IPS-15b (cell line): ENCODE data around the gene MFSD6.
"Not testable (repeated sequence)": the region's sequence is repeated elsewhere in the genome, so short reads cannot be mapped to it uniquely, and the experiment has no call there.

ENCODE experiments used
- H3K27me3 ChIP-seq: one replicate; pipeline ENCODE4 v1.6.1; 2013; ENCODE audit warnings: low read length; ENCODE audit not compliant: control insufficient read depth, insufficient read depth
- H3K36me3 ChIP-seq: one replicate; pipeline ENCODE4 v1.6.1; 2013; ENCODE audit warnings: low read length; ENCODE audit not compliant: control insufficient read depth, insufficient read depth
- H3K4me1 ChIP-seq: one replicate; pipeline ENCODE4 v1.6.1; 2013; ENCODE audit warnings: mild to moderate bottlenecking, low read length; ENCODE audit not compliant: control insufficient read depth, insufficient read depth
- H3K4me3 ChIP-seq: one replicate; pipeline ENCODE4 v1.5.1; 2013; ENCODE audit warnings: low read depth, low read length
- H3K9ac ChIP-seq: one replicate; pipeline ENCODE4 v1.6.1; 2013; ENCODE audit warnings: low read depth, mild to moderate bottlenecking, low read length
- H3K9me3 ChIP-seq: one replicate; pipeline ENCODE4 v1.6.1; 2013; ENCODE audit warnings: mild to moderate bottlenecking, low read length; ENCODE audit not compliant: control insufficient read depth, insufficient read depth

The MFSD6 gene

DNA sequence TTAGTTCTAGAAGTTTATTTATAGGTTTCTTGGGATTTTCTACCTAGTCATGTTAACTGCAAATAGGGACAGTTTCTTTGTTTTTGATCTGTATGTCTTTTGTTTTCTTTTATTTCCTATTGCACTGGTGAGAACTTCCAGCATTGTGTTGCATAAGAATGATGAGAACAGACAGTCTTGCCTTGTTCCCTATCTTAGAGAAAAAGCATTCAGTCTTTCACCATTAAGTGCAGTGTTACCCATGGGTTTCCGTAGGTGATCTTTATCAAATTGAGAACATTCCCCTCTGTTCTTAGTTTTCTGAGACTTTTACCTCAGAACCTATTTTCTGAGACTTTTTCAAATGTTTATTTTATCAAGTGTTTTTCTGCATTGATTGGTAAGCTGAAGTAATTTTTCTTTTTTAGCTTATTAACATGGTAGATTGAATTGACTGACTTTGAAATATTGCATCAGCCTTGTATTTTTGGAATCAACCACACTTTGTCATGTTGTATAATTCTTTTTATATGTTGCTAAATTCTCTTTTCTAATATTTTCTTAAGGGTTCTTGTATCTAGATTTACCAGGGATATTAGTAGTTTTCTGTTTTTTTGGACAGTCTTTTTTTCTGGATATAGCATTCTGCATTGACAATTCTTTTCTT is 17.2 kb downstream of the MFSD6 start:
- Histone ChIP-seq H3K4me3 (no peak overlapping the region), H3K9me3 (no peaks in the 10 kb centered on the region), H3K9ac (no peak overlapping the region), H3K36me3 (no peaks in the 10 kb centered on the region), H3K27me3 (no peaks in the 10 kb centered on the region), H3K4me1 (no peaks in the 10 kb centered on the region)

GRCh38 chr2:190425883-190426658 is 17.9 kb downstream of the MFSD6 start:
- Histone ChIP-seq H3K9ac (no peak overlapping the region), H3K4me1 (no peaks in the 10 kb centered on the region), H3K4me3 (no peak overlapping the region), H3K27me3 (no peaks in the 10 kb centered on the region), H3K9me3 (no peaks in the 10 kb centered on the region), H3K36me3 (no peaks in the 10 kb centered on the region)

DNA sequence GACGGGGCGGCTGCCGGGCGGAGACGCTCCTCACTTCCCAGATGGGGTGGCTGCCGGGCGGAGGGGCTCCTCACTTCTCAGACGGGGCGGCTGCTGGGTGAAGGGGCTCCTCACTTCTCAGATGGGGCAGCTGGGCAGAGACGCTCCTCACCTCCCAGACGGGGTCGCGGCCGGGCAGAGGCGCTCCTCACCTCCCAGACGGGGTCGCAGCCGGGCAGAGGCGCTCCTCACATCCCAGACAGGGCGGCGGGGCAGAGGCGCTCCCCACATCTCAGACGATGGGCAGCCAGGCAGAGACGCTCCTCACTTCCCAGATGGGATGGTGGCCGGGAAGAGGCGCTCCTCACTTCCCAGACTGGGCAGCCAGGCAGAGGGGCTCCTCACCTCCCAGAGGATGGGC is 22.7 kb downstream of the MFSD6 start:
- H3K27me3 ChIP-seq, H3K9me3 ChIP-seq, H3K4me1 ChIP-seq, H3K9ac ChIP-seq, H3K36me3 ChIP-seq, H3K4me3 ChIP-seq: not testable (repeated sequence)

DNA sequence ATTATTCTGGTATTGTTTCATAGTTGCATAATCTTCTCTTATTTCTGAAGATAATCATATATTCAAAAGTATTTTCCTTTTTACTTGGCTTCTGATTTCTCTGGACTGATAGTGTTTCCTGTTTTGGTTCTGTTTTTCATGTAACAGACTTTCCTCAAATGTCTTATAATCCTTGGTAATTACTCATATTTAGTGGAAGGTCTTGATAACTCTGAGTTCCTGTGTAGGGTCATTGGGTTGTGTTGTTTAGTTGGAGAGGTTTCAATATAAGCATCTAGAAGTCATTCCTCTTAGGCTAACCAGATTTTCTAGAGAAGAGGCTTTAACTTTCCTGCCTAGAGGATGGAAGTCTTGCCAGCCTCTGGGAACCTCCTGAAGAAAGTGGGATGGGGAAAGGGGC is 23.8 kb downstream of the MFSD6 start:
- H3K4me1 ChIP-seq: no peaks in the 10 kb centered on the region
- no peaks in the 10 kb centered on the region for H3K36me3 ChIP-seq
- no peak overlapping the region for H3K9ac ChIP-seq
- H3K4me3 ChIP-seq: no peak overlapping the region
- no peaks in the 10 kb centered on the region for H3K27me3 ChIP-seq
- no peaks in the 10 kb centered on the region for H3K9me3 ChIP-seq

- Histone ChIP-seq H3K4me1 (no peaks in the 10 kb centered on the region), H3K9me3 (no peaks in the 10 kb centered on the region), H3K9ac (no peak overlapping the region), H3K4me3 (no peak overlapping the region), H3K27me3 (no peaks in the 10 kb centered on the region), H3K36me3 (no peaks in the 10 kb centered on the region)
These were observed 24.5 kb downstream of the MFSD6 start for GRCh38 chr2:190432567-190433231.

DNA sequence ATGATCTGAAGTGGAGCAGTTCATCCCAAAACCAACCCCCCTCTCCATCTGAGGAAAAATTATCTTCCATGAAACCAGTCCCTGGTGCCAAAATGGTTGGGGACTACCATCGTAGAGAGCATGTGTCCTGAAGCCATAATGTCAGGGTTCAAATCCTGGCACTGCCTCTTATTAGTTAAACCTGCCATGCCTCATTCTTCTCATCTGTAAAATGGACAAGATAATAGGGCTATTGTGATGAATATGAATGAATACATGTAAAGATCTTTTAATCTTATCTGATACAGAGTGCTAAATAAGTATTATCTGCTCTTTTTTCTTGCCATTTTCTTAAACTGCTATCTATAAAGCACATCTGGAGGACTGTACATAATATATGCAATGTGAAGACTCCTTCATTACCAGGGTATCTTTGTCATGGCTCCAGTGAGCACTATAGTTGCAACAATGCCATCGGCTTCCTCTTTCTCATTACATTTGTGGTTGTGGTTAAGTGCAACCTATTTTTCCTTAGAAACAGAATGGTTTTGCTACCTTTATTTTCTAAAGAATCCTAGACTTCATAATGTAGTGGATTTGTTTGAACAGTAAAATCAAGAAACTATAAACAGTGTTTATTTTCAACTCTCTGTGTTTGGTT is 27.0 kb downstream of the MFSD6 start:
- H3K9me3 ChIP-seq: no peaks in the 10 kb centered on the region

DNA sequence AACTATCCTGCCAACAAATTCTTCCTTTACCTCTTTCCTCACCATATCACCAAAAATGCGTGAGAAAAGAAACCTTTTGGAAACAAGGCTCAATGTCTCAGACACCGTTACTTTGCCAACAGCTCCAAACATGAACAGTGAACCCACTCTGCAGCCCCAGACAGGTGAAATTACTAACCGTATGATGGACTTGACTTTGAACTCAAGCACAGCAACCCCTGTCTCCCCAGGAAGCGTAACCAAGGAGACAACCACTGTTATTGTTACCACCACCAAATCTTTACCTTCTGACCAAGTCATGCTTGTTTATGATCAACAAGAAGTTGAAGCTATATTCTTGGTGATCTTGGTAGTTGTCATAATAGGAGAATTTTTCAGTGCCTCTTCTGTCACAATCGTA is 28.4 kb downstream of the MFSD6 start:
- no peak overlapping the region for H3K9ac ChIP-seq
- no peaks in the 10 kb centered on the region for H3K4me1 ChIP-seq
- no peak overlapping the region for H3K4me3 ChIP-seq

More for the DNA sequence above, 27.0 kb downstream of the MFSD6 start:
- Histone ChIP-seq H3K9ac (no peak overlapping the region), H3K27me3 (no peaks in the 10 kb centered on the region), H3K4me3 (no peak overlapping the region), H3K4me1 (no peaks in the 10 kb centered on the region), H3K36me3 (no peaks in the 10 kb centered on the region)

GRCh38 chr2:190440113-190440512 is 32.0 kb downstream of the MFSD6 start:
- H3K27me3 ChIP-seq: no peaks in the 10 kb centered on the region
- H3K9me3 ChIP-seq: no peaks in the 10 kb centered on the region
- no peak overlapping the region for H3K9ac ChIP-seq
- no peak overlapping the region for H3K4me3 ChIP-seq
- H3K36me3 ChIP-seq: no peaks in the 10 kb centered on the region
- H3K4me1 ChIP-seq: no peaks in the 10 kb centered on the region

More for the DNA sequence above, 28.4 kb downstream of the MFSD6 start:
- Histone ChIP-seq H3K36me3 (no peaks in the 10 kb centered on the region), H3K9me3 (no peaks in the 10 kb centered on the region), H3K27me3 (no peaks in the 10 kb centered on the region)

- no peaks in the 10 kb centered on the region for H3K36me3 ChIP-seq
- no peak overlapping the region for H3K4me3 ChIP-seq
- no peak overlapping the region for H3K9ac ChIP-seq
- no peaks in the 10 kb centered on the region for H3K9me3 ChIP-seq
- no peaks in the 10 kb centered on the region for H3K4me1 ChIP-seq
- H3K27me3 ChIP-seq: no peaks in the 10 kb centered on the region
These were observed 33.4 kb downstream of the MFSD6 start for GRCh38 chr2:190441564-190441963.

DNA sequence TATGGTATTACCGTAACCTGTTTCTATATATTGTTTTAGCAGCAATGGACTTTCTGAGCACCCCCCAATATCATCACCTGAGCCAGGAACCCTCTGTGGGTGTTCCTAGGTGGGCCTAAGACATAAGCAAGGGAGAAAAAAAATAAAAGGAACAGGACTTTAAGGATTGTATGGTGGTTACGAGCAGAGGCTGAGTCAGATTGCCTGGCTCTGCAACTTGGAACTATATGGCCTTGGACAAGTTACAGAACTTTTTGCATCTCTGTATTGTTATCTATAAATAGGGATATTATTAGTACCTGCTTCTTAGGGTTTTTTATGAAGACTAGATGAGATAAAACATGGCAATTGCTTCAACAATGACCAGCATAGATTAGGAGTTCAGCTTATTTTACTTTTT is 34.9 kb downstream of the MFSD6 start:
- Histone ChIP-seq H3K9me3 (no peaks in the 10 kb centered on the region), H3K36me3 (no peaks in the 10 kb centered on the region), H3K9ac (no peak overlapping the region), H3K4me1 (no peaks in the 10 kb centered on the region), H3K4me3 (no peak overlapping the region), H3K27me3 (no peaks in the 10 kb centered on the region)

DNA sequence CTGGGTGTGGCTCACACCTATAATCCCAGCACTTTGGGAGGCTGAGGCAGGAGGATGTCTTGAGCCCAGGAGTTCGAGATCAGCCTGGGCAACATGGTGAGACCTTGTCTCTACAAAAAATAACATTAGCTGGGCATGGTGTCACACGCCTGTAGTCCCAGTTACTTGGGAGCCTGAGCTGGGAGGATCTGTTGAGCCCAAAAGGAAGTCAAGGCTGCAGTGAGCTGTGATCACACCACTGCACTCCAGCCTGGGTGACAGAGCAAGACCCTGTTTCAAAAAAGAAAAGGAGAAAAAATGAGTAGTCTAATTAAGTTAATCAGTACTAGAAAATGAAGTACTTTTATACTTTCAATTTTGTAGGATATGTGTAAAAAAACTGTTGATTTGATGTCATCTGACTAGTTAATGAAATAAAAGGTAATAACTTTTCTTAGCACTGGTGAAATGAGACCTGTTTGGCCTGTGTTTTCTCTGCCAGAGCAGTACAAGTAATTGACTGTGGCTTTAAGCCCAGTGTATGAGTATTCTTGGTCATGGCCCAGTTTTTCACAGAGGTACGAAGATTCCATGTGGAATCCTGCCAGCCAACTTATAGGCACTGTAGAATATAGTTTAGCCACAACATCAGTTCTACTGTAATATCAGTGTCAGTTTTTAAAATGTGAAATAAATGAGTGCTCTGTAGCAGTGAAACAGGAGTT is 35.8 kb downstream of the MFSD6 start:
- Histone ChIP-seq H3K27me3 (no peaks in the 10 kb centered on the region), H3K4me3 (no peak overlapping the region), H3K4me1 (no peaks in the 10 kb centered on the region), H3K9ac (no peak overlapping the region), H3K9me3 (no peaks in the 10 kb centered on the region), H3K36me3 (no peaks in the 10 kb centered on the region)
